ELR (cell line): ENCODE data around the gene WNT7B.
A peak's percentile ranks its signal among the peaks of the same experiment; 100 is the strongest.

Experiments
- DNase-seq: peaks from one replicate; pipeline ENCODE4 v3.0.0-alpha.2; 2015; ENCODE audit warnings: low read depth

WNT7B gene

DNA sequence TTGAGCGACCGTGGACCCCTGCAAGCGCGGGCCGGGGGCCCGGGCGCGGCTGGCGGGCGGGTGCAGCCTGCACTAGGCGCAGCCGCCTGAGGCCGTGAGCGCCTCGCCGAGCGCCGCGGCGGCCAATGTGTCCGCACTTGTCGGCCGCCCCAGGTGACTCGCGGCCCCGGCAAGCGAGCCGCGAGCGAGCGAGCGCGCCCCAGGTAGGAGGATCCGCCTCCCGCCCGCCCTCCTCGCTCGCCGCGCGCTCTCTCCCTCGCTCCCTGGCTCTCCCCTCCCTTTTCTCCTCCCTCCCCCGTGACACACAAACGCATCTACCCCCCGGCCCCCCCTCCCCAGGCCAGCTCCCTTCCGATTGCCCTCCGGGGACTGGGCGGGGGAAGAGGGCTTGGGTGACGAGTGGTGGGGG lies at the start of gene WNT7B:
Gene WNT7B (minus strand): TSS at position 160 of the 409 bp plus-strand sequence. CDS start 408 bp downstream, outside the sequence.
- DNase-seq, result no peak

DNA sequence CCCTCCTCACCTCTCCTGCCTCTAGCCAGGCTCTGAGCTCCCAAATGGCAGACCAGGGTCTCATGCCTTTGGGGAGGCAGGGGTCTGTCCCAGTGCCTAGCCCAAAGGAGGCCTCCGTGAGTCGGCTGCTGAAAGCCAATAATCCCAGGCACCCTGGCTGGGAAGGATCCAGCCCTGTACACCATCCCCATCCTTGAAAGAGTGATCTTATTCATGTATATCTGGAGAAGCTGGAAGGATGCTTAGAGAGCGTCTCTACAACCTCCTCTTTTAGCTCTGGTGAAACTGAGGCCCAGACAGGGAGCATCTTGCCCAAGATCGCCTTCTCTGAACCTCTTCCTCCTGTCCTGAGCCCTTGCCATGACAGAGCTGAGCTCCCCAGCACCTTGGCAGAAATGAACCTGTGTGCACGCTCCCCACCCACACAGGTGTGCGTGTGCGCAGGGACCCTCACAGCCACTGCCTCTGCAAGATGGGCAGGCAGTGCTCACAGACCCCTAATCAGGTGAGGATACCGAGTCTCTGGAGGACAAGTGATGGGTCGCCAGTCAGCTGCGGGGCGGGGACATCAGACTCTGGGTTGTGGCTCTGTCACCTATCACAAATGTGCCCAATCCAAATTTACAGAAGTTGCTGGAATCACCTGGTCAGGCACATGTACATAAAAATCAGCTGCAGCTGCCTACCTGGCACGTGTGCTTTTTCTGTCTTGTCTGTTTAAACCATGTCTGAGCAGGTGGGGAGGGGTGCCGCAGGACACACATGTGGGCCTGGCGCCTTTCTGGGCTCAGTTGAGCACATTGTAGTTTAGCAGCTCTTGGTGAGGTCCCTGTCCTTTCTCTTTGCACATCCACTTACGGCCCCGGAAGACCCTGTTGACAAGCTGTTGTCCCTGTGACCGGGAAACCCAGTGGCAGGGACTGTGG lies 49.3 kb upstream of the WNT7B start:
- DNase-seq, result no peak

DNA sequence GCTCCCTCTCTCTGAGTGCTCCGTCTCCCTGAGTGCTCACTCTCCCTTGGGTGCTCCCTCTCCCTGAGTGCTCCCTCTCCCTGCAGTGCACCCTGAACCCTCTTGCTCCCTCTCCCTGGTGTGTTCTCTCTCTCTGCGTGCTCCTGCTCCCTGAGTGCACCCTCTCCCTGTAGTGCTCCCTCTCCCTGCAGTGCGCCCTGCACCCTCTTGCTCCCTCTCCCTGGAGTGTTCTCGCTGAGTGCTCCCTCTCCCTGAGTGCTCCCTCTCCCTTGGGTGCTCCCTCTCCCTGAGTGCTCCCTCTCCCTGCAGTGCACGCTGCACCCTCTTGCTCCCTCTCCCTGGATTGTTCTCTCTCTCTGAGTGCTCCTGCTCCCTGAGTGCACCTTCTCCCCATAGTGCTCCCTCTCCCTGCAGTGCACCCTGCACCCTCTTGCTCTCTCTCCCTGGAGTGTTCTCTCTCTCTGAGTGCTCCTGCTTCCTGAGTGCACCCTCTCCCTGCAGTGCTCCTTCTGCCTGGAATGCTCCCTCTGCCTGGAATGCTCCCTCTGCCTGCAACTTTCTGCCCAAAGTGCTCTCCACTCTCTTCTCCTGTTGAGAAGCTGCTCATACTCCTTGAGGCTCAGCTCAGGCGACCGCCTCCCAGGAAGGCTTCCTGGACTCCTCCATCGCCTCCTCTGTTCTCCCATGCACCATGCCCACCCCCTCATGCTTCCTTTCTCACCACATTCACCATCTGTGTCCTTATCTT lies 48.4 kb upstream of the WNT7B start:
- DNase-seq, result no peak

DNA sequence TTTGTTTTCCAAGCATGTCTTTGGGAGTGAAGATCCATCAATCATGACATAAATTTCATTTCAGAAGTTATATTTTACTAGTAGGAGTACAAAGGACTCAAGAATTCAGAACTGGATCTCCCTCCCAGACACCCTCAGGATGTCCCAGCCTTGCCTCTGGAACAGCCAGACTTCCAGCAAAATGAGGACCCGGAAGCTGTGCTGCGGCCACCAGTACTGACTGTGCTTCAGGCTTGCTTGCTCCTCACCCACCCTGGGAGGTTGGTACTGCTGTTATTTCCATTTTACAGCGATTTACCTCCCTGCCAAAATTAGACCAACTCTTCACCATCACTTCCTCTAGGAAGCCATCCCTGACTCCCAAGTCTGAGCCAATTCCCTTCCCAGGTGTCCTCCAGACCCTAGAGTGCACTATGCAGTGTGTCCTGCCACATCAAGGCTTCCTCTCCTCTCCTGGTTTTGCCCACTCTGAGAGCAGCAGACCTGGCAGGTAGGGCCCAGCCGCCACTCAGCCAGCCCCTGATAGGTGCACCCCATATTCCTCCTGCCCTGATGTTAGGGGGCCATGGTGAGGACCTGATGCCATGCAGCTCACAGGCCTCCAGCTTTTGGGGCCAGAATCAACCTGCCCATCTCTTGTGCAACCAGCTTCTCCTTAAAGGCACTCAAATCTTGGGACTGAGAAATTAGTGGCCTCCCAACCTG lies 47.3 kb upstream of the WNT7B start:
- DNase-seq, result no peak

DNA sequence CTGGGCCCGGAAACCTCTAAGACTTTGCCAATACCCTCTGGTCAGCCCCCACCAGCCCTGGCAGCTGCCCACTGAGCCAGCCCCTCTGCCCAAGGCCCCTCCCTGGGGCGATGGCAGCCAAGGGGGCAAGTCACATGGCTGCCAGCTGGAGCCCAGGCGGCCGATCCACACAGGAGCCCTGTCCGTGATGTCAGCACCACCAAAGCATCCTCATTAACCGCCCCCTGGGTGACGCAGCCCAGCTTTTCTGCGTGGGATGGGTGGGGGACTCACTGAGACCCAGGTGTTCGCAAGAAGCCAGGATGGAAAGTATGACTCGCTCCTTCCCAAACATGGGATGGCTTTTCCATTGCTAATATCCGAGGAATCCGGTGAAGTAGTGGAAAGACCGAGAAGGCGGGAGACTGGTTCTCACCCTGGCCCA lies 46.6 kb upstream of the WNT7B start:
- DNase-seq, result peak; percentile 67

DNA sequence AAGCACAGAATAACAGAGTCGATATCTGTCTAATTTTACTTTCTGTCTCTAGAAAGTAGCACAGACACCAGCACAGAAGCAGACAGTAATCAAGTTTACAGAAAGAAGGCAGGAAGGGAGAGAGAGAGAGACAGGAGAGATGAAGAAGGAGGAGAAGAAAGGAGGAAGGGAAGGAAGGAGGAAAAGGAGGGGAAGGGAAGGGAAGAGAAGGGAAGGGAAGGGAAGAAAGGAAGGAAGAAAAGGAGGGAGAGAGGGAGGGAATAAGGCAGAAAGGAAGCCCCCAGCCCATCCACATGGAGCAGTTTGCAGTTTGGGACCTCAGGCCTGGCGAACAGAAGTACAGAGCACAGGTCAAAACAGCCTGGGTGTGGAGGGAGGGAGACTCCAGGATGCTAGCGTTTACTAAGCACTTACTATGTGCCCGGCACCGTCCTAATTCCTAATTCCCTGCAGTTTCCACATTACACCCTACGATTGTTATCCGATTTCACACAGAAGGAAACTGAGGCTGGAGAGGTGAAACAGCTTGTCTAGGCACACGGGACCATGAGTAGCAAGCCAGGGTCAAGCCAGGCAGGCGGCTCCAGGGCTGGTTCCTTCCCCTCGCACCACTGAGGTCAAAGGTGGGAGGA lies 46.0 kb upstream of the WNT7B start:
- DNase-seq, result no peak

DNA sequence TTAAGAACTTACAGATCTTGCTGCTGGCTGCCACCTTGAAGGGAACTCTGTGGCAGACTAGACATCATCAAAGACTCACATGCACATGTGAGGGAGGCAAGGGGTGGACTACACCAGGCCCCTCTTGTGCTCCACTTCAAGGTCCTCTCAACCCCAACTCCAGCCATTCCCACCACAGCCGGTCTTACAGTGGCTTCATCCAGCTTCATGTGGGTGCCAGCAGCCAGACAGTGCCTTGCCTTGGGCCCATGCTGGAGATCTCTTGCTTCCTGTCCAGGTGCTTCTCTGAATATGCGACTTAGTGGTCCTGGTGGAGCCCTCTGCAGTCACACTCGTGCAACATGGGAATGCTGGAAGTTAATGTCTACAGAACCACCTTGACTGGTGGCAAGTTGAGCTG lies 44.6 kb upstream of the WNT7B start:
- no peak for DNase-seq

DNA sequence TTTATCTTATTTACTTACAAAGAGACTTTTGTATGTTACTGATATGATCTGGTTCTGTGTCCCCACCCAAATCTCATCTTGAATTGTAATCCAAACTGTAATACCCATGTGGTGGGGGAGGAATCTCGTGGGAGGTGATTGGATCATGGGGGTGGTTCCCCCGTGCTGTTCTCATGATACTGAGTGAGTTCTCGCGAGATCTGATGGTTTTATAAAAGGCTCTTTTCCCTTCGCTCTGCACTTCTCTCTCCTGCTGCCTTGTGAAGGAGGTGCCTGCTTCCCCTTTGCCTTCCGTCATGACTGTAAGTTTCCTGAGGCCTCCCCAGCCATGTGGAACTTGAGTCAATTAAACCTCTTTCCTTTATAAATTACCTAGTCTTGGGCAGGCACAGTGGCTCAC lies 42.4 kb upstream of the WNT7B start:
- no peak for DNase-seq

DNA sequence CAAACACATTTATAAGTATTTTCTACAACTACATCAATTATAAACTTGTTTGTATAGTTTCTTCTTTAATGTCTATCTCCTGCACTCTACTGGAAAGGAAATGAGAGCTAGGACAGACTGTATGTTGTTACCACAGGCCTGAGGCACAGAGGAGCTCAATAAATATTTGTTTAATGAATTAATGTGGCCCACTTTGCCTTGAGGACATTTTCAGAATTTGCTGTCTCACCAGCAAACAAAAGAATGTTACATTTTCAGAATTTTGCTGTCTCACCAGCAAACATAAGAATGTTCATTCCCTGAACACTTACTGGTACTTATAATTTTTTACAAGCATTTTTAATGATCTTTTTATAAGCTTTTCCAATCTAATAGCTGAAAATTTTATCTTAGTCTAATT lies 41.9 kb upstream of the WNT7B start:
- DNase-seq, result no peak

DNA sequence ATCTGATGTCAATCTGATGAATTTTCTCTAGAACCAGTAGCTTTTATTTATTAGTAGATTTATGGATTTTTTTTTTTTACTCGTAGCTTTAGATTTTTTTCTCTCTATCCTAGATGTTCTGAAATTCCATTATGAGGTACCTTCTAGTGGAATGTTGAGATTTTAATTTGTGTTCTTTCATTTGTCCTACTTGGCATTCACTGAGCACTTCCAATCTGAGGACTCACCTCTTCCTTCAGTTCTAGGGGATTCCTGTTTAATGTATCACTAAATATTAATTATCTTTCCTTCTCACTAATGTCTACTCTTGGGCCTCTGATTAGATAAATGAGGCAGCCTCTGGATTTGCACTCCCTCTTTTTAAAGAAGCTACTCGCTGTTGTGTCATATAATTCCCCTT lies 40.2 kb upstream of the WNT7B start:
- DNase-seq, result no peak

DNA sequence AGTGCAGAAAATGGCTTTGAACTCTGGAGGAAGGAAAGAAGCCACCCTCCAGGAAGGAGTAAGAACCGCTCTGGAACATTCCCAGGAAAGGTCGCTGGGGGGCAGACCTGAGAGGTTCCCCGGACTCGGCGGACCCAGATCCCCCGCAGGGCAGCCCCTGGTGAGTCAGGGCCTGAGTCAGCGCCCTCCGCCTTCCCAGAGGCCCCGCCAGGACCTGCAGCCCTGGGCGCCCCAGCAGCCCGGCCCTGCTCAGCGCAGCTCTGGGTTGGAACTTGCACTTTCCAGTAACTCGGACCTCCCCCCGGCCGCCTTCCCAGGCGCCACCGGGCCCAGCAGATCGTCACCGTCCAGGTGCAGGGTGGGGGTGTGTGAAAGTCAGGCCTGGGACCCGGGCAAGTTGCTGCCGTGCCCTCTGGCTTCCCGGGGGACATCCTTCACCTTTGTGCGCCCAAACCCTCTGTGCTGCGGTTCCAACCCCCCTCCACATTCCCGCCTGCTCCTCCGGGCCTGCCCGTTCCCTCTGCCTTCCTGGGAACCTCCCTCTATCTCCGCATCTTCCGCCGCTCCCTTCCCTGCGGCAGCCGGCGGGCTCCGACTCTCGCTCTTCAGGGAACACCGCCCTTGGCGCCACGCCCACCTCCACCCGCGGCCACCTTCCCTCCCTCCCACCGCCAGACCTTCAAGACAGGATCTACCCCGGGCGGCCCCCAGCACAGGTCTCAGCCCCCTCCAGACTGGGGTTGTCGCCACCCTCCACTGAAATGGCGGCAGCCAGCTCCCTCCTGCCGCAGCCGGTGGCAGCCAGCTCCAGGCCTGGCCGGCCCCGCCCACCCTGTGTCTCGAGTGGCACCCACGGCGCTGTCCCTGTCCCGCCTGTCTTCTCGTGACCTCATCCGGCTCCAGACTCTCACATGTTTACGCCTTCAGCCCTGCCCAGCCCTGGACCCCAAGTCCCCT lies 36.8 kb upstream of the WNT7B start:
- peak; percentile 98 for DNase-seq

DNA sequence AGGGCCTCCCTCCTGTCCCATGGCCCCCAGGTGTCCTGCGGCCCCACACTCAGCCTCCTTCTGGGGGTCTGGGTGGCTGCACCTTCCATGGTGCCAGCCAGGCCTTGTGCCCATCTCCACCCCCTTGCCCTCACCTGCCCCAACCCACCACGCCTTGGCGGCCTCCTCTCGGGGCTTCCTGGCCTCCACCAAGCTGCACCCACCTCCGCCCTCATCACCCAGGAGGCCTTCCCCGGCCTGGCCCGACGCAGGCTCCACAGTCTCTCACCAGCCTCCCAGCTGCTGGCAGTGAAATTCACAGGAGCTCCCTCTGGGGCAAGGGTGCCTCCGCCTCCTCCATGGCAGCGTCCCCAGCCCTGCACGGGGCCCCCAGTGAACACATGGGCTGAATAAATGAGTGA lies 35.9 kb upstream of the WNT7B start:
- DNase-seq, result no peak

DNA sequence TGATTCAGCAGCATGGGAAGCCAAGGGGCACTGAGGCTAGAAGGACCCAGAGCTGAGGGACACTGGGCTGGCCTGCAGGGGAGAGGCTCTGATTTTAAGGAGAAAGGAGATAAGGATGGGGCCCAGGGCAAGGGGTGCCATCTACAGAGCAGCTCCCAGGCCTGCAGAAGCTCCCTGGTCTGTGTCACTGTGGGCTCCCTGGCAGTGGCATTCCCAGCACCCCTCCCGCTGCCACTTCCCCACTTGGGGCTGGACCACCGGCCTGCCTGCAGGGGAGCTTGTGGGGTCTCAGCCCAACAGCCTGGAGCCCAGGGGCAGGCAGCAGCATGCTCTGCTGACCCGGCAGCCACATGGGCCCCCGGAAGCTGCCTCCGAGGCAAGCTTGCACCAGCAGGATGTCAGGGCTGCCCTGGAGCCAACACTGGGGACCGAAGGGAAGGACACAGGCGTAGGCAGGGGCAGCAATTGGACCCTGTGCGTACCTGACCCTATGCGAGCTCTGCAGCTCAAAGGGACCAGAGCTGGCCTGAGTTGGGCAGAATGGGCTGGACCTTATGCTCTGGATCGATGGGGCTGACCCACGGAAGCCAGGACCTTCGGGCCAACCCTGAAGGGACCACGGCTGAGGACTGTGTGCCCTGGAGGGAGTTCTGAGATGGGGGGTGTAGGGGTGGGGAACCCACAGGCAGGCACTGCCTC lies 35.4 kb upstream of the WNT7B start:
- no peak for DNase-seq

DNA sequence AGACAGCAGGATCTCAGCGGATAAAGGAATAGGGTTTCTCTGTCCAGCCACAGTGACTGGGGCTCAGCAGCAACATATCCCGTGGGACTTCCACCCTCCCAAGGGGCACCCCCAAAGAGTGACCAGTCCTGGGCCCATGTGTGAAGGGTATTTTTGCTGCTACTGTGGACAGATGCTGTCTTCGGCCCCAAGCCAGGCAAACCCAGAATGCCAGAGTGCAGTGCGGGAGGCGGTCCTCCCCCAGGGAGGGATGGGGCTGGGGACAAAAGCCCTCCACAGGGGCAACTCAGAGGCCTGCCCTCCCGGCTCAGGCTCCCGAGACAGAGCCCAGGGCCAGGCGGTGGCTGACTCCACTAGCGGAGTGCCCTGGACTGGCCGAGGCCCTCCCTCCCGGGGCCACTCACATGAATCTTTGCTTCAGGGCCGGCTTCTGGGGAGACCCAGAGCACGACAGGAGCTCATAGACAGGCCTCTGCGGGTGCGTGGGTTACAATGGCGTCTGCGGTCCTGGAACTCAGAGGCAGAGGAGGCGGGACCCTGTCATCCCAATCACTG lies 34.7 kb upstream of the WNT7B start:
- DNase-seq, result no peak

DNA sequence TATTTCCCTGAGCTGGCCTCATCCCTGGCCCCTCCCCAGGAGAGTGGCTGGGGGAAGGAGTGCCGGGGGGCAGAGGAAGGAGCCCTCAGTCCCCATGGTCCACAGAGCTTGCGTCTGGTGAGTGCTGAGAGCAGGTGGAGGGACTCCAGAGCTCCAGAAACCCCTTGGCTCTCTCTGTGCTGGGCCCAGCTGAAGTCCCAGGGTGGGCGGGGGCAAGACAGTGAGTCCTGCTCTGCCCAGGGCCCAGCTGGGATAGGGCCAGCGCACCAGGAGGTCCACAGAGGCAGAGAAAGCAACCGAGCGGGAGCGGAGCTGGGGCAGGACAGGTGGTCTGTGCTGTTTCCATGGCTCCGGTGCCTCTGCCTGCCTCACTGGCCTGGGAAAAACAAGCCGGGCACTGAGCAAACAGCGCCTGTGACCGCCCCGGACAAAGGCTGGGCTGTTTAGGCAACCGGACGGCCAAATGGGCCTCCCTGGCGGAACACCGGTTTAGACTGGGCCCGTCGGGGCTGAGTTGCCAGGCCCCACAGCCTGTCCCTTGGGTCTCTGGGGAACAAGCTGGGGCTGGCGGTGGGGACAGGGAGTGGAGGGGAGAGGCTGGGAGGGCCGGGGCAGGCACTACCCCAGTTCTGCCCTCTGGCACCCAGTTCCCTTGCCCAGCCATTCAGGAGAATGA lies 34.1 kb upstream of the WNT7B start:
- no peak for DNase-seq

DNA sequence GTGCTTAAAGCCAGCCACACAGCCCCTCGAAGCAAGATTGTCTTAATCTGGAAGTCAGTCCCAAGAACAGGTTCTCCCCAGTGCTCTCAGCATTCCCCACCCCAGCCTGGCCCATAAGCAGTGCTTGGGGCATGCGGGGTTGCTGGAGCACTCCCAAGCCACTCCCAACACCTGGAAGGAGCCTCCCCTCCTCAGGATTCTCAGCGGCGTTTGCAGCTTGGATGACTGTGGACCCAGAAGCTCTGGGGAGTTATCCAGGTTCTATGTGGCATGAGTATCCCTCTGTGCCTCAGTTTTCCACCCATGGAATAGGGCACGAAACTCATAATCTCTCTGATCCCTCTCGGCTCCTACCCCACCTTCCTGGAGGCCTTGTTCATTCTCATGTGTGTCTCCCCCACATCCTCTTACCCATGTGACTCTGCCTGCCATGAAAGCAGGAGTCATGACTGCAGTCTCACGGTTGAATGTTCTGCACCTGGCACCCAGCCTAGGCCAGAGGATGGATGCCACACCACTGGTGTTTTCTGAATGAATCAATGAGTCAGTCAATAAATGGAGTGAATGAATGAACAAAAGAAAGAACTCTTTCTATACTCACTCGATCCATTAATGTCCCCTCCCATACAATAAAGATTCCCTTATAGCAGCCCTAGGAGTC lies 33.4 kb upstream of the WNT7B start:
- DNase-seq, result peak; percentile 62

DNA sequence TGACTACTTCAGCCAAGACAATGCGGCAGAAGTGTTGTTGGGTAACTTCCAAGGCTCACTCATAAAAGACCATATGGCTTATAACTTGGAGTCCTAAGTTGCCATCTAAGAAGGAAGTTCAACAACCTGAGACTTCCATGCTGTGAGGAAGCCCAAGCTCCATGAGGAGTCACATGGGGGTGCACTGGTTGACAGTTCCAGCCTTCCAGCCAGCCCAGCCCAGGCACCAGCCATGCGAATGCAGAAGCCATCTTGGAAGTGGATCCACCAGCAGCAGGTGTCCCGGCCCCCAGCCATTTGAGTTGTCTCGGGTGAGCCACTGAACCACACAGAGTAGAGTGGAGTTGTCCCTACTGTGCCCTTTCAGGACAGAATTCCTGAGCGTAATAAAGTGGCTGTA lies 32.8 kb upstream of the WNT7B start:
- DNase-seq, result no peak

DNA sequence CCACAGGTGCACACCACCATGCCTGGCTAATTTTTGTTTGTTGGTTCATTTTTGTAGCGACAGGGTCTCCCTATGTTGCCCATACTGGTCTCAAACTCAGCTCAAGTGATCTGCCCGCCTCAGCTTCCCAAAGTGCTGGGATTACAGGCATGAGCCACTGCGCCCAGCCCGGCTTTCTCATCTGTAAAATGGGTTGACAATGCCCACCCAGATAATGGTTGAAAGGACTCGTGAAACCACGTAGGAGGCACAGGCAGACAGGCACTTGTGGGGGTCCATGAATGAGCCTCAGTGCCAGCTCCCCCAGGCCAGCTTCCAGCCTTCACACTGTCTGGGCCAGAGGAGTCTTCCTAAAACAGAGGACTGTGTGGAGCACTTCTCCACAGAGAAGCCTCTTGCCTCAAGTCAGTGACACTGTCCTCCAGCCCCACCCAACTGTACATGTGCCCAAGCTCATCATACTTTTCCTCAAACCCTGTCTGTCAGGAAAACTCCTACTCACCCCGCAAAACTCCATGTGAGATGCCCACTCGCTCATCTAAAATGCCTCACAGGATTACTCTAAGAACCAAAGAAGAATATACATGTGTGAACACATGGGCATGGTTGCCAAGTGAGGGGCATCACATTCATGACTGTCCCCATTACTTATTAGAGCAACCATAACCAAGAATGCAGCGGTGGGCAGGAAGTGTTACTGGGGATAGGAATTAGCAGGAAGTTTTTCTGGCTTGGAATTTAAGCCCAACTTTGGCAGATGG lies 32.1 kb upstream of the WNT7B start:
- no peak for DNase-seq
